ENCODE measurements around the gene YPEL4.

- TF ChIP-seq CTCF (IDR thresholded peaks at IDR 0.05) (no peak), POLR2AphosphoS5 (IDR thresholded peaks at IDR 0.05) (no peak), EP300 (IDR thresholded peaks at IDR 0.05) (no peak), POLR2A (IDR thresholded peaks at IDR 0.05) (no peak)
These were observed 31.3 kb downstream of the YPEL4 start for GRCh38 chr11:57618438-57618837.

All from upper lobe of left lung (tissue), 4 donors.